Measurements from ENCODE around the gene GREM1.

- TF ChIP-seq EZH2 (IDR thresholded peaks at IDR 0.05; ENCODE audit: borderline replicate concordance, low read depth, low read length, severe bottlenecking) (no peak), CTCF (IDR thresholded peaks at IDR 0.05; ENCODE audit: borderline replicate concordance, extremely low read depth, low read length, poor library complexity, severe bottlenecking) (no peak)
Measured at GRCh38 chr15:32792436-32792835, 74.6 kb downstream of the GREM1 start.
